ENCODE data around the gene TEKTIP1.

- no peak for TF ChIP-seq CTCF (conservative IDR thresholded peaks at IDR 0.05 in 1 of 2, IDR thresholded peaks at IDR 0.05 in 1 of 2; ENCODE audit: low read depth in 1 of 2, low read length in 2 of 2)
- no peak for TF ChIP-seq EZH2 (IDR thresholded peaks at IDR 0.05; ENCODE audit: low read length, missing control alignments)
Measured at GRCh38 chr19:3528080-3528479, 10.9 kb upstream of the TEKTIP1 start.
